ENCODE data around the gene PLCH2. TPM values are rescaled to one million over a fixed set of nuclear protein-coding genes. Genes with fewer than 3 reads are reported as not detected.

The PLCH2 gene
- total RNA-seq, 2 donors from 2014 or later, result 13.9 to 26.3 TPM

GRCh38 chr1:2504225-2504948, 28.3 kb downstream of the PLCH2 start:
- no peak overlapping the region for H3K27ac Mint-ChIP-seq
- H3K9me3 Mint-ChIP-seq, result no peaks in the 10 kb centered on the region
- no peak overlapping the region for H3K4me3 Mint-ChIP-seq
- no peak for ATAC-seq (replicated peaks in 1 of 2)
- H3K27me3 Mint-ChIP-seq (ENCODE audit: low read depth), result no peaks in the 10 kb centered on the region
- no peaks in the 10 kb centered on the region for H3K36me3 Mint-ChIP-seq (ENCODE audit: insufficient read depth in 2 of 2)
- no peak for DNase-seq
- peaks cover 9% of the 10 kb centered on the region for H3K4me1 Mint-ChIP-seq (ENCODE audit: low read depth)

- ATAC-seq (replicated peaks in 1 of 2) (no peak), DNase-seq (no peak)
- H3K9me3 Mint-ChIP-seq, result no peaks in the 10 kb centered on the region
- H3K27ac Mint-ChIP-seq, result no peak overlapping the region
- no peaks in the 10 kb centered on the region for H3K36me3 Mint-ChIP-seq (ENCODE audit: insufficient read depth in 2 of 2)
- peaks cover 7% of the 10 kb centered on the region for H3K4me1 Mint-ChIP-seq (ENCODE audit: low read depth)
- H3K4me3 Mint-ChIP-seq, result no peak overlapping the region
- no peaks in the 10 kb centered on the region for H3K27me3 Mint-ChIP-seq (ENCODE audit: low read depth)
These were observed 28.8 kb downstream of the PLCH2 start for GRCh38 chr1:2504949-2505272.

- H3K27ac Mint-ChIP-seq, result no peak overlapping the region
- H3K9me3 Mint-ChIP-seq, result no peaks in the 10 kb centered on the region
- no peak for ATAC-seq (replicated peaks in 1 of 2)
These were observed 29.4 kb downstream of the PLCH2 start for GRCh38 chr1:2505461-2505994.

GRCh38 chr1:2506007-2506860, 30.1 kb downstream of the PLCH2 start:
- Mint-ChIP-seq H3K27ac (no peak overlapping the region), H3K4me1 (ENCODE audit: low read depth) (no peaks in the 10 kb centered on the region), H3K27me3 (ENCODE audit: low read depth) (no peaks in the 10 kb centered on the region), H3K9me3 (no peaks in the 10 kb centered on the region), H3K4me3 (no peak overlapping the region), H3K36me3 (ENCODE audit: insufficient read depth in 2 of 2) (no peaks in the 10 kb centered on the region)
- ATAC-seq (replicated peaks in 1 of 2) (no peak), DNase-seq (no peak)

More at GRCh38 chr1:2505461-2505994, 29.4 kb downstream of the PLCH2 start:
- H3K36me3 Mint-ChIP-seq (ENCODE audit: insufficient read depth in 2 of 2), result no peaks in the 10 kb centered on the region
- H3K27me3 Mint-ChIP-seq (ENCODE audit: low read depth), result no peaks in the 10 kb centered on the region
- no peak for DNase-seq
- peaks cover under 1% of the 10 kb centered on the region for H3K4me1 Mint-ChIP-seq (ENCODE audit: low read depth)
- H3K4me3 Mint-ChIP-seq, result no peak overlapping the region

- H3K4me1 Mint-ChIP-seq (ENCODE audit: low read depth), result no peaks in the 10 kb centered on the region
- H3K27ac Mint-ChIP-seq, result no peak overlapping the region
- H3K9me3 Mint-ChIP-seq, result no peaks in the 10 kb centered on the region
- DNase-seq (no peak), ATAC-seq (replicated peaks in 1 of 2) (no peak)
- H3K36me3 Mint-ChIP-seq (ENCODE audit: insufficient read depth in 2 of 2), result no peaks in the 10 kb centered on the region
- H3K27me3 Mint-ChIP-seq (ENCODE audit: low read depth), result no peaks in the 10 kb centered on the region
- no peak overlapping the region for H3K4me3 Mint-ChIP-seq
These were observed 30.9 kb downstream of the PLCH2 start for GRCh38 chr1:2506901-2507565.

- H3K4me3 Mint-ChIP-seq, result no peak overlapping the region
- no peak for ATAC-seq (replicated peaks in 1 of 2)
- DNase-seq, result no peak
- no peaks in the 10 kb centered on the region for H3K9me3 Mint-ChIP-seq
- H3K27me3 Mint-ChIP-seq (ENCODE audit: low read depth), result no peaks in the 10 kb centered on the region
- no peaks in the 10 kb centered on the region for H3K4me1 Mint-ChIP-seq (ENCODE audit: low read depth)
- H3K27ac Mint-ChIP-seq, result no peak overlapping the region
- no peaks in the 10 kb centered on the region for H3K36me3 Mint-ChIP-seq (ENCODE audit: insufficient read depth in 2 of 2)
These were observed 31.7 kb downstream of the PLCH2 start for GRCh38 chr1:2507744-2508155.

- Mint-ChIP-seq H3K4me1 (ENCODE audit: low read depth) (no peaks in the 10 kb centered on the region), H3K4me3 (no peak overlapping the region), H3K36me3 (ENCODE audit: insufficient read depth in 2 of 2) (no peaks in the 10 kb centered on the region), H3K9me3 (no peaks in the 10 kb centered on the region), H3K27me3 (ENCODE audit: low read depth) (no peaks in the 10 kb centered on the region), H3K27ac (no peak overlapping the region)
- DNase-seq (no peak), ATAC-seq (replicated peaks in 1 of 2) (no peak)
These were observed 32.1 kb downstream of the PLCH2 start for GRCh38 chr1:2508180-2508579.

- Mint-ChIP-seq H3K27ac (no peak overlapping the region), H3K36me3 (ENCODE audit: insufficient read depth in 2 of 2) (no peaks in the 10 kb centered on the region), H3K27me3 (ENCODE audit: low read depth) (no peaks in the 10 kb centered on the region), H3K4me1 (ENCODE audit: low read depth) (no peaks in the 10 kb centered on the region), H3K9me3 (no peaks in the 10 kb centered on the region), H3K4me3 (no peak overlapping the region)
- DNase-seq (no peak), ATAC-seq (replicated peaks in 1 of 2) (no peak)
These were observed 32.7 kb downstream of the PLCH2 start for GRCh38 chr1:2508751-2509150.

- Mint-ChIP-seq H3K36me3 (ENCODE audit: insufficient read depth in 2 of 2) (no peaks in the 10 kb centered on the region), H3K4me3 (no peak overlapping the region), H3K27ac (no peak overlapping the region), H3K9me3 (no peaks in the 10 kb centered on the region), H3K27me3 (ENCODE audit: low read depth) (no peaks in the 10 kb centered on the region), H3K4me1 (ENCODE audit: low read depth) (no peaks in the 10 kb centered on the region)
- no peak for DNase-seq
- no peak for ATAC-seq (replicated peaks in 1 of 2)
These were observed 33.5 kb downstream of the PLCH2 start for GRCh38 chr1:2509589-2509988.

GRCh38 chr1:2510366-2511155, 34.5 kb downstream of the PLCH2 start:
- ATAC-seq (replicated peaks in 1 of 2) (no peak), DNase-seq (no peak)
- no peaks in the 10 kb centered on the region for H3K9me3 Mint-ChIP-seq
- no peaks in the 10 kb centered on the region for H3K4me1 Mint-ChIP-seq (ENCODE audit: low read depth)
- H3K4me3 Mint-ChIP-seq, result no peak overlapping the region
- no peak overlapping the region for H3K27ac Mint-ChIP-seq
- no peaks in the 10 kb centered on the region for H3K27me3 Mint-ChIP-seq (ENCODE audit: low read depth)
- no peaks in the 10 kb centered on the region for H3K36me3 Mint-ChIP-seq (ENCODE audit: insufficient read depth in 2 of 2)

GRCh38 chr1:2512862-2513421, 36.9 kb downstream of the PLCH2 start:
- Mint-ChIP-seq H3K27ac (no peak overlapping the region), H3K36me3 (ENCODE audit: insufficient read depth in 2 of 2) (no peaks in the 10 kb centered on the region), H3K9me3 (no peaks in the 10 kb centered on the region), H3K4me1 (ENCODE audit: low read depth) (no peaks in the 10 kb centered on the region), H3K4me3 (no peak overlapping the region), H3K27me3 (ENCODE audit: low read depth) (no peaks in the 10 kb centered on the region)
- ATAC-seq (replicated peaks in 1 of 2), result no peak
- DNase-seq, result no peak

GRCh38 chr1:2513939-2514652, 38.0 kb downstream of the PLCH2 start:
- no peak for ATAC-seq (replicated peaks in 1 of 2)
- peaks cover under 1 to 3% of the 10 kb centered on the region in 2 donors for H3K36me3 Mint-ChIP-seq (ENCODE audit: insufficient read depth in 2 of 2)
- H3K27ac Mint-ChIP-seq, result no peak overlapping the region
- H3K27me3 Mint-ChIP-seq (ENCODE audit: low read depth), result no peaks in the 10 kb centered on the region
- no peaks in the 10 kb centered on the region for H3K4me1 Mint-ChIP-seq (ENCODE audit: low read depth)
- no peak overlapping the region for H3K4me3 Mint-ChIP-seq
- no peak for DNase-seq
- no peaks in the 10 kb centered on the region for H3K9me3 Mint-ChIP-seq
